IPS-18c (cell line): ENCODE results near the gene PRMT9.
A peak's percentile ranks its signal among the peaks of the same experiment; 100 is the strongest.

Source experiments
- H3K4me3 ChIP-seq: 2 replicates; pipeline ENCODE4 v1.7.0; 2013; ENCODE audit warnings: low read depth, mild to moderate bottlenecking, low read length, moderate library complexity; ENCODE audit not compliant: insufficient read depth
- H3K9me3 ChIP-seq: one replicate; pipeline ENCODE4 v1.6.1; 2013; ENCODE audit warnings: mild to moderate bottlenecking, low read length, moderate library complexity; ENCODE audit not compliant: control insufficient read depth, insufficient read depth

Gene PRMT9

GRCh38 chr4:147683717-147684700, at the start of gene PRMT9:
TSS of gene PRMT9 (minus strand) at chr4:147684163. CDS start at chr4:147683987, 176 bp downstream.
- no peaks in the 10 kb centered on the region for H3K9me3 ChIP-seq
- peak within 1 kb of the TSS; percentile 73 for H3K4me3 ChIP-seq

- Histone ChIP-seq H3K4me3 (peak overlapping the region; percentile 72), H3K9me3 (no peaks in the 10 kb centered on the region)
These were observed 48.7 kb upstream of the PRMT9 start for GRCh38 chr4:147732518-147733235.

GRCh38 chr4:147731580-147732517, 47.9 kb upstream of the PRMT9 start, which contains the start of gene ARHGAP10:
TSS of gene ARHGAP10 (plus strand) at chr4:147732088. CDS start at chr4:147732302, 214 bp downstream.
- H3K9me3 ChIP-seq = no peaks in the 10 kb centered on the region
- H3K4me3 ChIP-seq = peak within 1 kb of the TSS; percentile 72

- no peak overlapping the region for H3K4me3 ChIP-seq
- no peaks in the 10 kb centered on the region for H3K9me3 ChIP-seq
These were observed 46.4 kb upstream of the PRMT9 start for GRCh38 chr4:147730333-147730732.

GRCh38 chr4:147727476-147728028, 43.6 kb upstream of the PRMT9 start:
- no peaks in the 10 kb centered on the region for H3K9me3 ChIP-seq
- H3K4me3 ChIP-seq = no peak overlapping the region

GRCh38 chr4:147725673-147726072, 41.7 kb upstream of the PRMT9 start:
- no peak overlapping the region for H3K4me3 ChIP-seq
- no peaks in the 10 kb centered on the region for H3K9me3 ChIP-seq

- no peak overlapping the region for H3K4me3 ChIP-seq
These were observed 40.7 kb upstream of the PRMT9 start for GRCh38 chr4:147724468-147725201.

GRCh38 chr4:147723326-147723725, 39.4 kb upstream of the PRMT9 start:
- no peaks in the 10 kb centered on the region for H3K9me3 ChIP-seq
- H3K4me3 ChIP-seq = no peak overlapping the region

More at GRCh38 chr4:147724468-147725201, 40.7 kb upstream of the PRMT9 start:
- H3K9me3 ChIP-seq = no peaks in the 10 kb centered on the region

- no peaks in the 10 kb centered on the region for H3K9me3 ChIP-seq
- H3K4me3 ChIP-seq = no peak overlapping the region
These were observed 33.9 kb upstream of the PRMT9 start for GRCh38 chr4:147717878-147718277.

- H3K9me3 ChIP-seq = no peaks in the 10 kb centered on the region
- no peak overlapping the region for H3K4me3 ChIP-seq
These were observed 30.8 kb upstream of the PRMT9 start for GRCh38 chr4:147714575-147715401.

- no peak overlapping the region for H3K4me3 ChIP-seq
- no peaks in the 10 kb centered on the region for H3K9me3 ChIP-seq
These were observed 26.0 kb upstream of the PRMT9 start for GRCh38 chr4:147709999-147710398.

- Histone ChIP-seq H3K4me3 (no peak overlapping the region), H3K9me3 (no peaks in the 10 kb centered on the region)
These were observed 24.1 kb upstream of the PRMT9 start for GRCh38 chr4:147707892-147708672.

GRCh38 chr4:147704846-147705245, 20.9 kb upstream of the PRMT9 start:
- H3K9me3 ChIP-seq = no peaks in the 10 kb centered on the region
- no peak overlapping the region for H3K4me3 ChIP-seq

- no peaks in the 10 kb centered on the region for H3K9me3 ChIP-seq
- H3K4me3 ChIP-seq = no peak overlapping the region
These were observed 12.9 kb upstream of the PRMT9 start for GRCh38 chr4:147696866-147697265.

- H3K4me3 ChIP-seq = no peak overlapping the region
- no peaks in the 10 kb centered on the region for H3K9me3 ChIP-seq
These were observed 9.3 kb upstream of the PRMT9 start for GRCh38 chr4:147693218-147693617.
